C4-2B (cell line): ENCODE data around the gene ATP1A1.

Experiments used
- H3K27ac ChIP-seq: fragments of 450-650 bp; 2 replicates; pipeline ENCODE4 v1.5.1; 2017
- ZFX ChIP-seq: fragments of 450-650 bp; IDR thresholded peaks from 2 replicates; pipeline ENCODE4 v1.6.1; 2017
- TF ChIP-seq, protein P1 (sequence below): fragments of 450-650 bp; conservative IDR thresholded peaks from 2 replicates; pipeline ENCODE4 v1.5.1; 2017; ENCODE audit warnings: mild to moderate bottlenecking

ATP1A1 gene

DNA sequence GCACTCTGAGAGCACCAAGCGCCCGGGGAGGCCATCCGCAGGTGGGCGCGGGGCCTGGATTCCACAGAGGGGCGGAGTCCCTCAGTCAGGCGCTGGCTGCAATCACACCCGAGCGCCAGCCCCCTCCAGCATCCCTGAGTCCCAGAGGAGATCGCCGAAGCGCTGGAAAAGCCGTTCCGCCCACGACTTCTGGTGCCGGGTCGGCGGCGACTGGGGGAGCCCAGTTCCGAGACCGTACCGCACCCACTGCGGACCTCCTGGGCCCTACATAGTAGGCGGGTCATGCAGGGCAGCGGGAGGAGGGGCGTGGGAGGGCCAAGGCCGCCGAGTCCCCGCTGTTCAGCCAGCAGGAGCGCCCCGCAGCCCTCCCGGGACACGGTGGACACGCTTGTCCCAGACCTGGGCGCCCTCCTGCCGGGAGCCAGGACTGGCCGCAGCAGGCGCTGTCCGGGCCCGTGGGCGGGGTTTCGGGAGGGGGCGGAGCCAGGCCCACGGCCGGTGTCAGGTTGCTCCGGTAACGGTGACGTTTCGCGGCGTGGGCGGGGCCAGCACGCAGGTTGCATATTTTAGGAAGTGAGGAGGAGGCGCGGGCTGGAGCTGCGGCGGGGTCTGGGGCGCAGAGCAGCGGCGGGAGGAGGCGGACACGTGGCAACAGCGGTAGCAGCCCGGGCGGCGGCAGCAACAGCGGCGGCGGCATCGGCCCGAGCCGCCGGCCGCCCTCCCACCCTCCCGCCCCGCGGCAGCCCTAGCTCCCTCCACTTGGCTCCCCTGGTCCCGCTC, at the start of gene ATP1A1:
TSS of gene ATP1A1 (plus strand) at position 594 of the 780 bp plus-strand sequence. CDS start 268 bp downstream, outside the sequence.
- no peak for TF ChIP-seq ZFX
- TF ChIP-seq, protein P1, sequence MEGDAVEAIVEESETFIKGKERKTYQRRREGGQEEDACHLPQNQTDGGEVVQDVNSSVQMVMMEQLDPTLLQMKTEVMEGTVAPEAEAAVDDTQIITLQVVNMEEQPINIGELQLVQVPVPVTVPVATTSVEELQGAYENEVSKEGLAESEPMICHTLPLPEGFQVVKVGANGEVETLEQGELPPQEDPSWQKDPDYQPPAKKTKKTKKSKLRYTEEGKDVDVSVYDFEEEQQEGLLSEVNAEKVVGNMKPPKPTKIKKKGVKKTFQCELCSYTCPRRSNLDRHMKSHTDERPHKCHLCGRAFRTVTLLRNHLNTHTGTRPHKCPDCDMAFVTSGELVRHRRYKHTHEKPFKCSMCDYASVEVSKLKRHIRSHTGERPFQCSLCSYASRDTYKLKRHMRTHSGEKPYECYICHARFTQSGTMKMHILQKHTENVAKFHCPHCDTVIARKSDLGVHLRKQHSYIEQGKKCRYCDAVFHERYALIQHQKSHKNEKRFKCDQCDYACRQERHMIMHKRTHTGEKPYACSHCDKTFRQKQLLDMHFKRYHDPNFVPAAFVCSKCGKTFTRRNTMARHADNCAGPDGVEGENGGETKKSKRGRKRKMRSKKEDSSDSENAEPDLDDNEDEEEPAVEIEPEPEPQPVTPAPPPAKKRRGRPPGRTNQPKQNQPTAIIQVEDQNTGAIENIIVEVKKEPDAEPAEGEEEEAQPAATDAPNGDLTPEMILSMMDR, result no peak; the same call in 1 of the 2 replicates
- peak within 1 kb of the TSS; percentile 89 for H3K27ac ChIP-seq

DNA sequence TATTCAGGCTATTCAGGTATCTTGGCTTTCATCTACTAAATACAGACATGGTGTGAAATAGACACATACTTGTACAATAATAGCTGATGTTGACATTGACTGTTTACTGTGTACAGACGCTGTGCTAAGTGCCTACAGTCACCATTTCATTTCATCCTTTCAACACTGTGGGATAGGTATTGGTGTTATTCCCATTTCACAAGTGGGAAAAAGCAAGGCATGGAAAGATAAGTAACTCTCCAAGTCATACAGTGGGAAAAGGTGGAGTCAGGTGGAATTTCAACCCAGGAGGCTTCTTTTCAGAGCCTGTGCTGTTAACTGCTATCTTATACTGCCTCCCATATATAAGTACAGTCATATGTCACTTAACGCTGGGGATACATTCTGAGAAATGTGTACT, 49.6 kb upstream of the ATP1A1 start:
- H3K27ac ChIP-seq, result no peak overlapping the region
- TF ChIP-seq, protein P1, result no peak
- TF ChIP-seq ZFX, result no peak

DNA sequence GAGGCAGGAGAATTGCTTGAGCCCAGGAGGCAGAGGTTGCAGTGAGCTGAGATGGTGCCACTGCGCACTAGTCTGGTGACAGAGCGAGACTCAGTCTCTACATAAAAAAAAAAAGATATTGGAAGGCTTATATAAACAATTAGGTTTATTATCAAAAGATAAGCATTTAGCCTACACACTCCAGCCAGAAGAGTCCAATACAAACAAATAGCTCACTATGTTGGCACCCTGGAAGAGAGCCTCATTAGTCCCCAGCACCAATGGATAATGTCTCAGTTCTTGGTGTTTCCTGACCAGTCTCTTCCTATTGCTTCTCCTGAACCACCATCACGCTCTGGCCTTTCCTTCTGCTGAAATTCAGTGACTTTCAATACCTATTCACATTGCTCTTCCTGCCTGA, 48.6 kb upstream of the ATP1A1 start:
- TF ChIP-seq, protein P1, result no peak
- no peak for TF ChIP-seq ZFX
- H3K27ac ChIP-seq, result peak overlapping the region; percentile 24; the same call in 1 of the 2 replicates

DNA sequence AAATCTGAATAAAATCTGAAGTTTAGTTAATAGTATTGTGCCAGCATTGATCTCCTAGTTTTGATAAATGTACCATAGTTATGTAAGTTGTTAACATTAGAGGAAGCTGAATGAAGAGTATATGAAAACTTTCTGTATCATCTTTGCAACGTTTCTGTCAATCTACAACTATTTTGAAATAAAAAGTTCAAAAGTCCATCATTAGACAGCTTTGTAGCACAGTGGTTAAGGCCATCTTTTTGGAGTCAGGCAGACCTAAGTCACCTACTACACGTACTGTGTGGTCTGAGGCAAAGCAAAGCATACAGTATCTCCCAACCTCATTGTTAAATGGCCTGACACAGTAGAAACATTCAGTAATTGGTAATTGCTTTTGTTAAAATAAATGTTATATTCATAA, 47.9 kb upstream of the ATP1A1 start:
- H3K27ac ChIP-seq, result no peak overlapping the region
- no peak for TF ChIP-seq ZFX
- TF ChIP-seq, protein P1, result no peak

DNA sequence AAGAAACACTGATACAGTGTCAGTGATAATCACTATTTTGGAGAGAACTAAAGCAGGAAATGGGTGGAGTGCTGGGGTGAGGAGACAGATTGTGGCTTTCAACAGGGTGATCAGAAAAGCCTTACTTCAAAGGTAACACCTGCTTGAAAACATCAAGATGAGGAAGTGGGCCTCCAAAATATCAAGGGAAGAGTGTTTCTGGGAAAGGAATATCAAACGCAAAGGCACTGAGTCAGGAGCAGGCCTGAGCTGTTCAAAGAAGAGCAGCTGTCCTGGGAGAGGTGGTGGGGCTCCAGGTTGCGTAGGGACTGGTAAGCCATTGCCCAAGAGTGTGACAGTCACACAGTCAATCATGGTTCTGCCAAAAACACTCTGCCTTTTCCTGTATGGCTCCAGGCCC, 47.1 kb upstream of the ATP1A1 start:
- no peak overlapping the region for H3K27ac ChIP-seq
- TF ChIP-seq, protein P1, result no peak
- no peak for TF ChIP-seq ZFX

DNA sequence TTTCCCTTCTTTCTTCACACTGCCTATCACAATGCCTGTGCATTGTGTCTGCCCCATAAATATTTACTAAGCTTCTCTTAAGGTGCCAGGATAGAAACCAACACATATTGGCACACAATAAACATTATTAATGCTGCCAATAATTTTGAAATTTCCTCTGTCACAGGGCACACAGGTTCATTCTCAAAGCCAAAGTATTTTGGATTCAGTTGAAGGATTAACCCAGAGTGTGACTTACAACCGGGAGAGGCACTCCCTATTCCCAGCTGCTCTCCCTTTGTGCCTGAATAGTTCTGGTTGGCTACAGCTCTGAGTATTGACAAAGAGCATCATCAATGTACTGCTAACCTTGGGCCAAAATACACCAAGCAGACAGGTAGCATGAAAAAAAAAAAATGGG, 46.6 kb upstream of the ATP1A1 start:
- no peak overlapping the region for H3K27ac ChIP-seq

DNA sequence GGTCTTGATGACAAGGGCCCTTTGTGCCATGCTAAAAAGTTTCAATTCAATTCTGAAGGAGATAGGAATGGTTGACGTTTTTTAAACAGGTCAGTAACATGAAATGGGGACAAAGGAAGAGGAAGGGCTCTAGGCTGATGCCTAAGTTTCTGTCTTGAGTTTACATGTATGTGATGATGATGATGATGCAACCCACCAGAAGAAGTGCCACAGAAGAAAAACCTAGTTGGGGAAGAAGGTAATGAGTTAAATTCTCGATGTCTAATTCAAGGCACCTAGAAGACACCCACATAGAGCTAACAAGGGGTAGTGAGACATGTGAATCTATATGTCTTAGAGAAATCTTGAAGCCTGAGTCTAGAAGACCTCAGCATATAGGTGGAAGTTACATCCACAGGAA, 44.4 kb upstream of the ATP1A1 start:
- no peak overlapping the region; the same call in 1 of the 2 replicates for H3K27ac ChIP-seq

More for the DNA sequence above, 46.6 kb upstream of the ATP1A1 start:
- TF ChIP-seq, protein P1, result no peak
- TF ChIP-seq ZFX, result no peak

More for the DNA sequence above, 44.4 kb upstream of the ATP1A1 start:
- TF ChIP-seq, protein P1, result no peak
- no peak for TF ChIP-seq ZFX
